Measurements from ENCODE around the gene THOP1.

- TF ChIP-seq CTCF (IDR thresholded peaks at IDR 0.05) = no peak
- TF ChIP-seq POLR2A (IDR thresholded peaks at IDR 0.05) = no peak
Observed at GRCh38 chr19:2761309-2761677, 24.0 kb upstream of the THOP1 start.

All from heart left ventricle (tissue), 13 donors.